Prostate gland (tissue), 2 donors: Measurements from ENCODE around the gene FNDC3B.

Experiments used
- CTCF ChIP-seq, 4 experiments: fragments of 200-600 bp in 2 of 4; fragments of 450-650 bp in 2 of 4; sonication (generic) in 2 of 4; IDR thresholded peaks; 1 replicate in 3 of 4; 2 replicates in 1 of 4; pipeline ENCODE4 v1.5.1; 2016 to 2019; ENCODE audit warnings: antibody characterized with exemption in 4 of 4, mild to moderate bottlenecking in 2 of 4, moderate library complexity in 2 of 4
- POLR2A ChIP-seq: fragments of 450-650 bp; IDR thresholded peaks from one replicate; pipeline ENCODE4 v1.6.1; 2016; ENCODE audit warnings: antibody characterized with exemption, mild to moderate bottlenecking
- POLR2AphosphoS5 ChIP-seq: sonication (generic); formaldehyde crosslinking; IDR thresholded peaks from one replicate; pipeline ENCODE4 v1.6.1; 2017; ENCODE audit warnings: antibody characterized with exemption

GRCh38 chr3:172156586-172156955, 117.2 kb downstream of the FNDC3B start:
- TF ChIP-seq CTCF (IDR thresholded peaks at IDR 0.05) (no peak), POLR2AphosphoS5 (no peak), POLR2A (no peak)
